Endothelial cell of umbilical vein (primary cell): Measurements from ENCODE around the gene FLNB. TPM values are rescaled to one million over a fixed set of nuclear protein-coding genes. Genes with fewer than 3 reads are reported as not detected.

Experiments used
- BruUV-seq: library from RNA; stranded (reverse); fragments of 400-500 nt; replicated peaks from 2 replicates; lab custom pipeline; 2021; lab: Mats Ljungman, UMichigan
- CTCF ChIA-PET: fragments of 300-600, 350-600 bp; sonication (Branson Sonifier 250); formaldehyde crosslinking; loops from one replicate; lab custom pipeline; 2021; ENCODE audit warnings: antibody characterized with exemption, inconsistent platforms; lab: Charles Lee
- POLR2A ChIA-PET: fragments of 300-600, 350-600 bp; sonication (Branson Sonifier 250); formaldehyde crosslinking; loops from one replicate; lab custom pipeline; 2021; ENCODE audit warnings: antibody characterized with exemption, inconsistent platforms; lab: Charles Lee
- DNase-seq: peaks from one replicate; pipeline ENCODE4 v3.0.0-alpha.2; 2011; ENCODE audit warnings: low read depth, low spot score
- FAIRE-seq: peaks from 2 replicates; lab custom pipeline; 2011; peaks lifted over from hg19 to GRCh38; lab: Jason Lieb, UNC
- H2AFZ ChIP-seq: 2 replicates; pipeline ENCODE4 v1.6.0; 2012; ENCODE audit warnings: low read depth, low read length, control low read depth, inconsistent platforms
- H3K27ac ChIP-seq: 2 replicates; pipeline ENCODE4 v1.5.1; 2011; ENCODE audit warnings: low read depth, mild to moderate bottlenecking, control low read depth, low read length, moderate library complexity; ENCODE audit not compliant: insufficient read depth
- H3K27me3 ChIP-seq, 2 experiments: 2 replicates each; pipeline versions ENCODE4 v1.6.0 to v1.6.1; 2011; ENCODE audit warnings: low read length in 2 of 2, mixed read lengths in 1 of 2; ENCODE audit not compliant: control insufficient read depth in 2 of 2, insufficient read depth in 2 of 2
- H3K36me3 ChIP-seq, 2 experiments: 2 replicates in 1 of 2; 3 replicates in 1 of 2; pipeline ENCODE4 v1.5.1; 2011; ENCODE audit warnings: low read length in 2 of 2, mild to moderate bottlenecking in 1 of 2, moderate library complexity in 1 of 2; ENCODE audit not compliant: control insufficient read depth in 2 of 2, insufficient read depth in 2 of 2; ENCODE audit errors: extremely low read depth in 1 of 2
- H3K4me1 ChIP-seq: 3 replicates; pipeline ENCODE4 v1.5.1; 2011; ENCODE audit warnings: mild to moderate bottlenecking, low read length; ENCODE audit not compliant: control insufficient read depth, insufficient read depth; ENCODE audit errors: extremely low read depth
- H3K4me2 ChIP-seq: 2 replicates; pipeline ENCODE4 v1.6.1; 2011; ENCODE audit warnings: low read length, control low read depth, mixed read lengths; ENCODE audit not compliant: insufficient read depth
- H3K4me3 ChIP-seq, 3 experiments: fragments of 200-600 bp in 1 of 3; sonication (generic), shearing (Covaris generic) in 1 of 3; replicated peaks in 1 of 3; 2 replicates each; pipeline ENCODE4 v1.5.1; 2011 to 2016; ENCODE audit warnings: control low read depth in 3 of 3, low read length in 3 of 3, mild to moderate bottlenecking in 2 of 3, inconsistent platforms in 1 of 3, low read depth in 1 of 3, moderate library complexity in 1 of 3; ENCODE audit not compliant: insufficient read depth in 1 of 3
- H3K79me2 ChIP-seq: 2 replicates; pipeline ENCODE4 v1.6.0; 2012; ENCODE audit warnings: low read length, inconsistent platforms; ENCODE audit not compliant: control insufficient read depth, insufficient read depth
- H3K9ac ChIP-seq: replicated peaks from 2 replicates; pipeline ENCODE3; 2011; ENCODE audit warnings: low read length, control low read depth; ENCODE audit not compliant: insufficient read depth; ENCODE audit errors: extremely low read depth
- H3K9me1 ChIP-seq: replicated peaks from 3 replicates; pipeline ENCODE4 v1.6.0; 2011; ENCODE audit warnings: mild to moderate bottlenecking, low read length; ENCODE audit not compliant: control insufficient read depth, insufficient read depth; ENCODE audit errors: extremely low read depth
- H3K9me3 ChIP-seq: replicated peaks from 2 replicates; pipeline ENCODE4 v1.5.1; 2012; ENCODE audit warnings: low read length, inconsistent platforms; ENCODE audit not compliant: control insufficient read depth, insufficient read depth
- H4K20me1 ChIP-seq: replicated peaks from 2 replicates; pipeline ENCODE3; 2011; ENCODE audit warnings: mild to moderate bottlenecking, low read length; ENCODE audit not compliant: control insufficient read depth, insufficient read depth; ENCODE audit errors: extremely low read depth
- CTCF ChIP-seq, 2 donors: IDR thresholded peaks; 1 replicate in 1 of 2; 2 replicates in 1 of 2; pipeline ENCODE4 v1.5.1; 2011; ENCODE audit warnings: low read length in 2 of 2, mild to moderate bottlenecking in 2 of 2, moderate library complexity in 2 of 2, control low read depth in 1 of 2, inconsistent platforms in 1 of 2, low read depth in 1 of 2; ENCODE audit not compliant: insufficient read depth in 1 of 2; ENCODE audit errors: extremely low read depth in 1 of 2
- EZH2 ChIP-seq: IDR thresholded peaks from 2 replicates; pipeline ENCODE4 v1.6.1; 2012; ENCODE audit warnings: borderline replicate concordance, low read depth, mild to moderate bottlenecking, moderate library complexity, low read length, inconsistent platforms; ENCODE audit not compliant: severe bottlenecking
- FOS ChIP-seq: IDR thresholded peaks from 2 replicates; pipeline ENCODE4 v1.6.1; 2011; ENCODE audit warnings: mild to moderate bottlenecking, low read length, moderate library complexity, borderline replicate concordance; ENCODE audit not compliant: insufficient read depth
- GATA2 ChIP-seq: IDR thresholded peaks from 2 replicates; pipeline ENCODE4 v1.7.0; 2011; ENCODE audit warnings: low read depth, mild to moderate bottlenecking, moderate library complexity, mixed read lengths, low read length; ENCODE audit not compliant: insufficient read length, insufficient read depth
- JUN ChIP-seq: IDR thresholded peaks from 2 replicates; pipeline ENCODE4 v1.6.1; 2011; ENCODE audit warnings: borderline replicate concordance, low read depth; ENCODE audit not compliant: insufficient read length, insufficient read depth
- MYC ChIP-seq: IDR thresholded peaks from one replicate; pipeline ENCODE4 v1.6.1; 2011; ENCODE audit warnings: mild to moderate bottlenecking, low read depth, low read length
- POLR2A ChIP-seq: IDR thresholded peaks from 2 replicates; pipeline ENCODE4 v1.6.1; 2012; ENCODE audit warnings: low read depth, mild to moderate bottlenecking, control low read depth, low read length
- POLR2AphosphoS5 ChIP-seq: IDR thresholded peaks from 2 replicates; pipeline ENCODE4 v1.6.1; 2012; ENCODE audit warnings: low read depth, mild to moderate bottlenecking, control low read depth, low read length, moderate library complexity; ENCODE audit not compliant: insufficient read depth
- dilution Hi-C: fragments of 300-500 bp; cut with MboI; formaldehyde crosslinking; loops from one replicate; pipeline ENCODE4 v1.15.0; 2019; ENCODE audit warnings: low sequenced_read_pairs; ENCODE audit not compliant: extremely low pct_ligation_motif_present
- intact Hi-C: fragments of 100-400 bp; cut with micrococcal nuclease; formaldehyde crosslinking; loops from one replicate; pipeline ENCODE4 v1.10.0; 2022
- polyA plus RNA-seq, 4 experiments: library from polyadenylated mRNA; depleted of rRNA in 3 of 4; stranded (reverse) in 3 of 4; unstranded in 1 of 4; fragments of >200 nt; gene quantifications; 2 replicates each; pipeline versions ENCODE4 v1.2.1 to v1.2.3, GENCODE V29; 2011 to 2012; ENCODE audit warnings: missing spikeins in 1 of 4
- total RNA-seq: library from RNA; stranded (reverse); gene quantifications from 2 replicates; pipeline ENCODE4 v1.2.3, GENCODE V29; 2021
- TF ChIP-seq, protein P1 (sequence below): IDR thresholded peaks from 2 replicates; pipeline ENCODE4 v1.6.1; 2011; ENCODE audit not compliant: insufficient read depth, insufficient read length

Gene FLNB
- total and polyA plus RNA-seq, 2 donors (not counting 3 experiments of a cell fraction or from before 2014, with no cell fraction given): 479 to 670 TPM

DNA sequence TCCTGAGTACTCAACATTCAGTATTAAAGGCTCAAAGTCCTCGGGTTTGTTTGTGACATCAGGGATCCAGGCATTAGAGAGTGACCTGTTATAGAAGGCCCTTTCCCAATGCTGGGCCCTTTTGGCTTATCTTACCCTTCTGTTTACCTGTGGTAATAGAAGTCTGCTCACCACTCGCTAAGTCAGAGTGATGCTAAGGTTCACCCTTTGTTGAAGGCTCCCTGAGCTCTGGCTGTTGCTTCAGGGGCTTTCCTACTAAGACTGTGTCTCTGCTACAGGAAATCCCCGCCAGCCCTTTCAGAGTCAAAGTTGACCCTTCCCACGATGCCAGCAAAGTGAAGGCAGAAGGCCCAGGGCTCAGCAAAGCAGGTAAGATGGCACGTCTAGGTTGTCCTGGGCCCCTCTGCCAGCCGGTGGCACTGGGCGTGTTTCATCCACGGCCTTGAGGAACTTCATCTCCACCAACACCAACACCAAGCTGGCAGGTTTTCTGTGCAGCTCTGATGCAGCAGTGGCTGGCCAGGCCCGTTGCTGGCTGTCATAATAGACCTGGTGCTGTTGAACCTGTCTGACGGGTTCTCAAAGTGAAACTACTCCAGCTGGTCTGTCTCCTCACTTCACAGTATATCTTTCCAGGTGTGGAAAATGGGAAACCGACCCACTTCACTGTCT, 103.4 kb downstream of the FLNB start:
- intact Hi-C loops: loop anchor here (10.0 kb wide), 1 partner anchor 247 kb away; no protein-coding TSS in a partner anchor
- TF ChIP-seq POLR2AphosphoS5 (no peak), CTCF (IDR thresholded peaks at IDR 0.05; ENCODE audit: extremely low read depth in 1 of 2, insufficient read depth in 1 of 2, low read depth in 1 of 2, low read length in 2 of 2) (no peak), POLR2A (no peak), EZH2 (no peak), MYC (no peak), GATA2 (no peak), FOS (no peak), JUN (no peak)
- TF ChIP-seq, protein P1, sequence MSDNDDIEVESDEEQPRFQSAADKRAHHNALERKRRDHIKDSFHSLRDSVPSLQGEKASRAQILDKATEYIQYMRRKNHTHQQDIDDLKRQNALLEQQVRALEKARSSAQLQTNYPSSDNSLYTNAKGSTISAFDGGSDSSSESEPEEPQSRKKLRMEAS: no peak
- Histone ChIP-seq H3K4me2 (no peak overlapping the region), H3K9ac (no peak overlapping the region), H3K4me1 (peaks cover 26% of the 10 kb centered on the region), H3K9me3 (no peaks in the 10 kb centered on the region), H3K27ac (no peak overlapping the region), H3K4me3 (no peak overlapping the region), H3K36me3 (peaks cover 57 to 60% of the 10 kb centered on the region in 2 experiments), H2AFZ (no peak overlapping the region), H3K79me2 (peaks cover 49% of the 10 kb centered on the region), H4K20me1 (no peaks in the 10 kb centered on the region), H3K27me3 (no peaks in the 10 kb centered on the region), H3K9me1 (no peaks in the 10 kb centered on the region)
- dilution Hi-C loops: no loop called here
- BruUV-seq: no TSS peak
- DNase-seq (peak; percentile 28), FAIRE-seq (no peak)
- ChIA-PET CTCF (interaction anchor here (1.0 kb wide), 1 partner anchor 108 kb away, joined by 3 read pairs; no protein-coding TSS in a partner anchor), POLR2A (no interaction called here)
